Fibroblast of pulmonary artery (primary cell): ENCODE data around the gene IL20.

ENCODE experiments used
- DNase-seq: peaks from one replicate; pipeline ENCODE4 v3.0.0-alpha.2; 2010; ENCODE audit warnings: low read depth
- H3K4me3 ChIP-seq: replicated peaks from 2 replicates; pipeline ENCODE4 v1.5.1; 2011; ENCODE audit warnings: low read depth, mild to moderate bottlenecking, control low read depth, low read length, moderate library complexity
- CTCF ChIP-seq: IDR thresholded peaks from 2 replicates; pipeline ENCODE4 v1.5.1; 2011; ENCODE audit warnings: mild to moderate bottlenecking, control low read depth, low read length, inconsistent platforms; ENCODE audit errors: missing control alignments

IL20 gene

DNA sequence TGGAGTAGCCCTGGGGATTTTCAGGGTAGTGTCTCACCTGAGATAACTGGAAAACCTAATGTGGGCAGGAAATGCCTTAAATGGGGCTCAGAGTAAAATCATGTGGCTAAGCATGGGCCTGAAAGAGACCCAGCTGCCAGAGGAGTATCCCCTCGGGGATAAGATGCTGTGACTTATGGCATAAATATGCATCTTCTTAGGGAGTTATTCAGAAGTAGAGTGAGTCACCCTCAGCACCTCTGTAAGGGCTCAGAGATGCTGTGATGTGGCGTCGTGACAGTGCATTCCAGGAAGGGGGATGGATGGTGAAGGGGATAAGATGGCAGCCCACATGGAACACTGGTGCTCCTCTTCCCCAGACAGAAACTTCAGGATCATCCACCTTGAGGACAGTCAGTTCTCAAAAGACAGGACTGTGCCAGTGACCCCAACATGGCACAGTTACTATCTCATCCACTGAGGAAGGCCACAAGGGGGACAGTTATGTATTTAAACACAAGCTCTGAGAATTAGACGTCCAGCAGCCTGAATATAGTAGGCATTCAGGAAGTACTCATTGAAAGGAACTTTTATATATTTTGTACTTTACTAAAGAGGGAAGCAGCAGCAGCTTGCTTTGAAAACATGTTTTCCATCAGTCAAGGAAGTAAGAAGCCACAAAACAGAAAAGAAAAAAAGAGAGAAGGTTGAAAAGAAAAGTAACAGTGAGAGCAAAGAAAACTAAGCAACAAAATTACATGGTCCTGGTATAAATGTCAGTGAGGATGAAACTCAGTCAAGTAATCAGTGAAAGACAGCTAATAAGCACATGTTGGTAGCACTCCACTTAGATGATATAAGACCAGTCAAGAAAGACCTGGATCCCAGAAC lies 40.1 kb downstream of the IL20 start:
- H3K4me3 ChIP-seq, result no peak overlapping the region
- peak; percentile 93 for DNase-seq

DNA sequence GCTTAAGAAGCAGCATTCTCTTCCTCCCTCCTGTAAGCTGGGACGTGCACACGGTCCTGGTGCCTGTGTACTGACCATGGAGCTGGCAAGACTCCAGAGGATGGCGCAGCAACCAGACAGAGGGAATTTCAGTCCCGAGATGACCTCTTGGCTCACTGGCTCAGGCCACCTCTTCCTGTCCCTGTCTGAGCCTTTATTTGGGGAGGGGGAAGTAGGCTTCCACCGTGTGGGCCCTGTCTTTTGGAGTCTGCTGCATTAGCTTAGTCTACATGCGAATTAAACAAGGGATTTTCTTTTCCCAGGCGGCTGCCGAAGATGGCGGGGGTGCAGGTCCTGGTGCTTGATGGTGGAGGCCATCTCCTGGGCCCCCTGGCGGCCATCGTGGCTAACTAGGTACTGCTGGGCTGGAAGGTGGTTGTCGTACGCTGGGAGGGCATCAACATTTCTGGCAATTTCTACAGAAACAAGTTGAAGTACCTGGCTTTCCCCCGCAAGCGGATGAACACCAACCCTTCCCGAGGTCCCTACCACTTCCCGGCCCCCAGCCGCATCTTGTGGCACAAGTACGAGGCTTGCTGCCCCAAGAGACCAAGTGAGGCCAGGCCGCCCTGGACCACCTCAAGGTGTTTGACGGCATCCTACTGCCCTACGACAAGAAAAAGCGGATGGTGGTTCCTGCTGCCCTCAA lies 42.0 kb downstream of the IL20 start:
- no peak for DNase-seq
- H3K4me3 ChIP-seq, result no peak overlapping the region
- TF ChIP-seq CTCF, result peak; percentile 18

More for the DNA sequence above, 40.1 kb downstream of the IL20 start:
- TF ChIP-seq CTCF, result no peak

DNA sequence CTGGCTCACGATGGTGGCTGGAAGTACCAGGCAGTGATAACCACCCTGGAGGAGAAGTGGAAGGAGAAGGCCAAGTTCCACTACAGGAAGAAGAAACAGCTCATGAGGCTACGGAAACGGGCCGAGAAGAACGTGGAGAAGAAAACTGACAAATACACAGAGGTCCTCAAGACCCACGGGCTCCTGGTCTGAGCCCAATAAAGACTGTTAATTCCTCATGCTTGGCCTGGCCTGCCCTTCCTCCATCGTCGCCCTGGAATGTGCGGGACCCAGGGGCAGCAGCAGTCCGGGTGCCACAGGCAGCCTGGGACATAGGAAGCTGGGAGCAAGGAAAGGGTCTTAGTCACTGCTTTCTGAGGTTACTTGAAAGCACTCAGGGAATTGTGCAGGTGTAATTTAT lies 42.6 kb downstream of the IL20 start:
- no peak for DNase-seq
- no peak overlapping the region for H3K4me3 ChIP-seq
- no peak for TF ChIP-seq CTCF

GRCh38 chr1:206909161-206909882 lies 43.9 kb downstream of the IL20 start:
- no peak for TF ChIP-seq CTCF
- DNase-seq, result peak; percentile 58
- peak overlapping the region; percentile 49 for H3K4me3 ChIP-seq

DNA sequence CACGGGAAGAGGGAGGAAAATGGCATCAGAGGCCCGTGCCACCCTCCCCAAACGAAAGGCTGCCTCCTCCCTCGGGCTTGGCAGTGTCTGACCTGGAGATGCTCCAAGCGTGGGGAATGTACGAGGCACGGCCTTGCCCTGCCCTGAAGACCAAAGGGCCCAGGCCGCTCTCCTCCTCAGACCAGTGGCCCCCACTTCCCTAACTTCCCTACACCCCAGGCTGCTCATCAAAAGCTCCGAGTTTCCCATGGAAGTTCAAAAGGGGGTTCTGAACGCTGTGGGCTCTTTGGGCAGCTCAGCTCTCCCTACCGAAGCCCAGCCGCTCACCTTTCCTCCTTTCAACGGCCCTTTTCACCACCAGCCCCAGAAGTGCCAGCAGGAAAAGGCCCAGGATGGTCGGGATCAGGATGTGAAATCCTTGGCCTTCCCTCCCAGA lies 44.5 kb downstream of the IL20 start:
- no peak for DNase-seq
- H3K4me3 ChIP-seq, result peak overlapping the region; percentile 49
- TF ChIP-seq CTCF, result no peak

GRCh38 chr1:206911064-206911663 lies 45.7 kb downstream of the IL20 start:
- peak; percentile 85 for DNase-seq
- peak; percentile 78 for TF ChIP-seq CTCF
- no peak overlapping the region for H3K4me3 ChIP-seq
